Measurements from ENCODE around the gene JPH4.
A peak's percentile ranks its signal among the peaks of the same experiment; 100 is the strongest.
"Not testable (repeated sequence)": the region's sequence is repeated elsewhere in the genome, so short reads cannot be mapped to it uniquely, and the experiment has no call there.

The JPH4 gene

GRCh38 chr14:23609001-23609400 lies 30.4 kb upstream of the JPH4 start:
- DNase-seq (ENCODE audit: low spot score), result no peak

- DNase-seq (ENCODE audit: low spot score), result peak; percentile 67
These were observed 29.9 kb upstream of the JPH4 start for GRCh38 chr14:23608454-23608853.

GRCh38 chr14:23605931-23606585 lies 27.5 kb upstream of the JPH4 start:
- DNase-seq (ENCODE audit: low spot score), result no peak

- DNase-seq (ENCODE audit: low spot score), result no peak
These were observed 26.1 kb upstream of the JPH4 start for GRCh38 chr14:23604675-23605170.

GRCh38 chr14:23604148-23604547 lies 25.6 kb upstream of the JPH4 start:
- no peak for DNase-seq (ENCODE audit: low spot score)

- DNase-seq (ENCODE audit: low spot score), result no peak
These were observed 24.5 kb upstream of the JPH4 start for GRCh38 chr14:23603103-23603502.

GRCh38 chr14:23602181-23603095 lies 23.8 kb upstream of the JPH4 start:
- DNase-seq (ENCODE audit: low spot score), result no peak

GRCh38 chr14:23601845-23602180 lies 23.2 kb upstream of the JPH4 start:
- no peak for DNase-seq (ENCODE audit: low spot score)

- DNase-seq (ENCODE audit: low spot score), result no peak
These were observed 22.8 kb upstream of the JPH4 start for GRCh38 chr14:23601424-23601823.

- no peak for DNase-seq (ENCODE audit: low spot score)
These were observed 22.2 kb upstream of the JPH4 start for GRCh38 chr14:23600806-23601205.

- DNase-seq (ENCODE audit: low spot score), result no peak
These were observed 21.7 kb upstream of the JPH4 start for GRCh38 chr14:23600322-23600707.

GRCh38 chr14:23594191-23594590 lies 15.6 kb upstream of the JPH4 start:
- not testable (repeated sequence) for DNase-seq (ENCODE audit: low spot score)

- no peak for DNase-seq (ENCODE audit: low spot score)
These were observed 11.6 kb upstream of the JPH4 start for GRCh38 chr14:23590198-23590597.

GRCh38 chr14:23589606-23590005 lies 11.0 kb upstream of the JPH4 start:
- no peak for DNase-seq (ENCODE audit: low spot score)

- DNase-seq (ENCODE audit: low spot score), result peak; percentile 83
These were observed 10.5 kb upstream of the JPH4 start for GRCh38 chr14:23588884-23589598.

GRCh38 chr14:23584527-23585203 lies 6.1 kb upstream of the JPH4 start:
- DNase-seq (ENCODE audit: low spot score), result not testable (repeated sequence)

GRCh38 chr14:23583761-23584526 lies 5.4 kb upstream of the JPH4 start:
- DNase-seq (ENCODE audit: low spot score), result not testable (repeated sequence)

- peak; percentile 76 for DNase-seq (ENCODE audit: low spot score)
These were observed 4.5 kb upstream of the JPH4 start for GRCh38 chr14:23582906-23583760.

GRCh38 chr14:23580948-23581281 lies 2.3 kb upstream of the JPH4 start:
- DNase-seq (ENCODE audit: low spot score), result no peak

GRCh38 chr14:23580152-23580926 lies 1.7 kb upstream of the JPH4 start:
- DNase-seq (ENCODE audit: low spot score), result no peak

All from cerebellar cortex (tissue), 1 donor.